WTC11 (cell line): Measurements from ENCODE around the gene TBL1X. TPM values are rescaled to one million over a fixed set of nuclear protein-coding genes. Genes with fewer than 3 reads are reported as not detected.

Source experiments
- ATAC-seq: fragments of 200-7000 bp; cut with Tn5 transposase; 2 replicates; pipeline ENCODE4 v1.10.0; 2021; ENCODE audit warnings: mild to moderate bottlenecking, moderate library complexity
- CTCF ChIA-PET: fragments of 300-600 bp; sonication (Branson Sonifier 250); formaldehyde crosslinking; loops from one replicate; lab custom pipeline; 2021; ENCODE audit warnings: antibody characterized with exemption; lab: Charles Lee
- POLR2A ChIA-PET: fragments of 350-600 bp; sonication (Branson Sonifier 250); formaldehyde crosslinking; loops from one replicate; lab custom pipeline; 2021; ENCODE audit warnings: antibody characterized with exemption; lab: Charles Lee
- DNase-seq: peaks from one replicate; pipeline ENCODE4 v3.0.0; 2021; ENCODE audit warnings: low spot score
- H3K27ac Mint-ChIP-seq: 2 replicates; pipeline ENCODE4 v1.8.0; 2021; ENCODE audit warnings: mixed read lengths
- H3K27me3 Mint-ChIP-seq: 2 replicates; pipeline ENCODE4 v1.8.0; 2021; ENCODE audit warnings: low read depth, mild to moderate bottlenecking, moderate library complexity, mixed read lengths
- H3K36me3 Mint-ChIP-seq: 2 replicates; pipeline ENCODE4 v1.8.0; 2021; ENCODE audit warnings: mixed read lengths
- H3K4me1 Mint-ChIP-seq: 2 replicates; pipeline ENCODE4 v1.8.0; 2022; ENCODE audit warnings: mixed read lengths
- H3K4me3 Mint-ChIP-seq: 2 replicates; pipeline ENCODE4 v1.8.0; 2021; ENCODE audit warnings: mild to moderate bottlenecking, moderate library complexity, mixed read lengths
- H3K9me3 Mint-ChIP-seq: 2 replicates; pipeline ENCODE4 v1.8.0; 2021; ENCODE audit warnings: mixed read lengths
- ERG ChIP-seq: fragments of 250-450 bp; sonication (Bioruptor Pico); IDR thresholded peaks from 2 replicates; pipeline ENCODE4 v1.8.0; 2021; ENCODE audit warnings: mild to moderate bottlenecking
- FOXJ3 ChIP-seq: sonication (generic); formaldehyde crosslinking; IDR thresholded peaks from 2 replicates; pipeline ENCODE4 v1.9.0; 2021; ENCODE audit warnings: missing genetic modification reagents, mild to moderate bottlenecking, borderline replicate concordance
- FOXK1 ChIP-seq: sonication (generic); formaldehyde crosslinking; IDR thresholded peaks from 2 replicates; pipeline ENCODE4 v1.8.0; 2022; ENCODE audit warnings: mild to moderate bottlenecking, moderate library complexity, missing genetic modification reagents
- IRF1 ChIP-seq: sonication (generic); formaldehyde crosslinking; IDR thresholded peaks from 2 replicates; pipeline ENCODE4 v1.8.0; 2023; ENCODE audit warnings: missing genetic modification reagents
- NR2C2 ChIP-seq: sonication (generic); formaldehyde crosslinking; IDR thresholded peaks from 2 replicates; pipeline ENCODE4 v1.8.0; 2022; ENCODE audit warnings: mild to moderate bottlenecking, missing genetic modification reagents
- PRRX2 ChIP-seq: fragments of 250-450 bp; sonication (Bioruptor Pico); IDR thresholded peaks from 2 replicates; pipeline ENCODE4 v1.8.0; 2021; ENCODE audit warnings: mild to moderate bottlenecking
- SMAD4 ChIP-seq: sonication (generic); formaldehyde crosslinking; IDR thresholded peaks from 2 replicates; pipeline ENCODE4 v1.8.0; 2022; ENCODE audit warnings: mild to moderate bottlenecking, missing genetic modification reagents
- SOX15 ChIP-seq: fragments of 250-450 bp; sonication (Bioruptor Pico); IDR thresholded peaks from 2 replicates; pipeline ENCODE4 v1.9.0; 2021; ENCODE audit warnings: mild to moderate bottlenecking
- STAT6 ChIP-seq: sonication (generic); formaldehyde crosslinking; conservative IDR thresholded peaks from 2 replicates; pipeline ENCODE4 v1.8.1; 2023; ENCODE audit warnings: mild to moderate bottlenecking, low read depth, missing genetic modification reagents, moderate library complexity
- TEAD1 ChIP-seq: sonication (generic); formaldehyde crosslinking; IDR thresholded peaks from 2 replicates; pipeline ENCODE4 v1.8.0; 2022; ENCODE audit warnings: mild to moderate bottlenecking, missing genetic modification reagents
- TEAD4 ChIP-seq: sonication (generic); formaldehyde crosslinking; IDR thresholded peaks from 2 replicates; pipeline ENCODE4 v1.8.0; 2022; ENCODE audit warnings: mild to moderate bottlenecking, missing genetic modification reagents
- ZNF121 ChIP-seq: sonication (generic); formaldehyde crosslinking; IDR thresholded peaks from 2 replicates; pipeline ENCODE4 v1.8.0; 2023; ENCODE audit warnings: missing genetic modification reagents
- ZNF138 ChIP-seq: sonication (generic); formaldehyde crosslinking; conservative IDR thresholded peaks from 2 replicates; pipeline ENCODE4 v1.8.1; 2022; ENCODE audit warnings: mild to moderate bottlenecking, moderate library complexity, missing genetic modification reagents
- ZNF416 ChIP-seq: fragments of 250-450 bp; sonication (Bioruptor Pico); IDR thresholded peaks from 2 replicates; pipeline ENCODE4 v1.9.0; 2021; ENCODE audit warnings: mild to moderate bottlenecking, inconsistent platforms
- ZNF532 ChIP-seq: fragments of 250-450 bp; sonication (Bioruptor Pico); IDR thresholded peaks from 2 replicates; pipeline ENCODE4 v1.9.0; 2021; ENCODE audit warnings: mild to moderate bottlenecking, borderline replicate concordance
- total RNA-seq: library from RNA; stranded (reverse); gene quantifications from 3 replicates; pipeline ENCODE4 v1.2.3, GENCODE V29; 2021
- TF ChIP-seq, protein P1 (sequence below): sonication (generic); formaldehyde crosslinking; IDR thresholded peaks from 2 replicates; pipeline ENCODE4 v1.8.1; 2023; ENCODE audit warnings: mild to moderate bottlenecking, missing genetic modification reagents
- TF ChIP-seq, protein P2 (sequence below): sonication (generic); formaldehyde crosslinking; conservative IDR thresholded peaks from 2 replicates; pipeline ENCODE4 v1.8.1; 2022; ENCODE audit warnings: mild to moderate bottlenecking, missing genetic modification reagents
- TF ChIP-seq, protein P3 (sequence below): sonication (generic); formaldehyde crosslinking; IDR thresholded peaks from 2 replicates; pipeline ENCODE4 v1.8.0; 2022; ENCODE audit warnings: mild to moderate bottlenecking, missing genetic modification reagents

Gene TBL1X
- total RNA-seq, 1 experiment from 2014 or later, result 27.7 TPM

GRCh38 chrX:9557521-9557920, 92.7 kb downstream of the TBL1X start (continued):
- TF ChIP-seq ZNF532 (no peak), ZNF138 (CRISPR knock-in tag) (no peak)
- TF ChIP-seq, all 79 proteins: peak for 0

GRCh38 chrX:9558615-9559014, 93.8 kb downstream of the TBL1X start:
- CTCF ChIA-PET, result no interaction called here
- no peak for TF ChIP-seq ERG (CRISPR knock-in tag)
- TF ChIP-seq SMAD4 (CRISPR knock-in tag), result no peak
- TF ChIP-seq, protein P1, sequence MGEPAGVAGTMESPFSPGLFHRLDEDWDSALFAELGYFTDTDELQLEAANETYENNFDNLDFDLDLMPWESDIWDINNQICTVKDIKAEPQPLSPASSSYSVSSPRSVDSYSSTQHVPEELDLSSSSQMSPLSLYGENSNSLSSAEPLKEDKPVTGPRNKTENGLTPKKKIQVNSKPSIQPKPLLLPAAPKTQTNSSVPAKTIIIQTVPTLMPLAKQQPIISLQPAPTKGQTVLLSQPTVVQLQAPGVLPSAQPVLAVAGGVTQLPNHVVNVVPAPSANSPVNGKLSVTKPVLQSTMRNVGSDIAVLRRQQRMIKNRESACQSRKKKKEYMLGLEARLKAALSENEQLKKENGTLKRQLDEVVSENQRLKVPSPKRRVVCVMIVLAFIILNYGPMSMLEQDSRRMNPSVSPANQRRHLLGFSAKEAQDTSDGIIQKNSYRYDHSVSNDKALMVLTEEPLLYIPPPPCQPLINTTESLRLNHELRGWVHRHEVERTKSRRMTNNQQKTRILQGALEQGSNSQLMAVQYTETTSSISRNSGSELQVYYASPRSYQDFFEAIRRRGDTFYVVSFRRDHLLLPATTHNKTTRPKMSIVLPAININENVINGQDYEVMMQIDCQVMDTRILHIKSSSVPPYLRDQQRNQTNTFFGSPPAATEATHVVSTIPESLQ (CRISPR knock-in tag), result no peak
- TF ChIP-seq IRF1 (CRISPR knock-in tag), result no peak
- TF ChIP-seq FOXJ3 (CRISPR knock-in tag), result no peak
- TF ChIP-seq ZNF121 (CRISPR knock-in tag), result no peak
- TF ChIP-seq PRRX2, result no peak
- no peak for TF ChIP-seq NR2C2 (CRISPR knock-in tag)
- no peak for TF ChIP-seq TEAD4
- no peak for TF ChIP-seq STAT6 (CRISPR knock-in tag)
- TF ChIP-seq TEAD1, result no peak
- TF ChIP-seq ZNF416, result no peak
- TF ChIP-seq, protein P2, sequence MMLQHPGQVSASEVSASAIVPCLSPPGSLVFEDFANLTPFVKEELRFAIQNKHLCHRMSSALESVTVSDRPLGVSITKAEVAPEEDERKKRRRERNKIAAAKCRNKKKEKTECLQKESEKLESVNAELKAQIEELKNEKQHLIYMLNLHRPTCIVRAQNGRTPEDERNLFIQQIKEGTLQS (CRISPR knock-in tag), result no peak
- no peak for TF ChIP-seq FOXK1 (CRISPR knock-in tag)
- TF ChIP-seq, protein P3, sequence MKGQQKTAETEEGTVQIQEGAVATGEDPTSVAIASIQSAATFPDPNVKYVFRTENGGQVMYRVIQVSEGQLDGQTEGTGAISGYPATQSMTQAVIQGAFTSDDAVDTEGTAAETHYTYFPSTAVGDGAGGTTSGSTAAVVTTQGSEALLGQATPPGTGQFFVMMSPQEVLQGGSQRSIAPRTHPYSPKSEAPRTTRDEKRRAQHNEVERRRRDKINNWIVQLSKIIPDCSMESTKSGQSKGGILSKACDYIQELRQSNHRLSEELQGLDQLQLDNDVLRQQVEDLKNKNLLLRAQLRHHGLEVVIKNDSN, result no peak
- no peak for TF ChIP-seq SOX15 (CRISPR knock-in tag)
- no peak for ATAC-seq
- H3K4me1 Mint-ChIP-seq, result peaks cover 12% of the 10 kb centered on the region
- H3K36me3 Mint-ChIP-seq, result no peaks in the 10 kb centered on the region
- H3K27ac Mint-ChIP-seq, result no peak overlapping the region
- no peaks in the 10 kb centered on the region for H3K27me3 Mint-ChIP-seq
- no peak for DNase-seq
- H3K9me3 Mint-ChIP-seq, result no peaks in the 10 kb centered on the region
- POLR2A ChIA-PET, result no interaction called here
- no peak overlapping the region for H3K4me3 Mint-ChIP-seq
